Measurements from ENCODE around the gene MSRB3. TPM values are rescaled to one million over a fixed set of nuclear protein-coding genes. Genes with fewer than 3 reads are reported as not detected.

MSRB3 gene
- total RNA-seq, 3 donors from 2014 or later (not counting 1 experiment from before 2014, with no cell fraction given), result 2.4 to 3.4 (median 3.1) TPM

- no peaks in the 10 kb centered on the region for H3K36me3 Mint-ChIP-seq
- 88% methylated on average over 5 of the region's 5 CpGs for WGBS (ENCODE audit: insufficient coverage)
- no peak for ATAC-seq
- H3K27ac Mint-ChIP-seq, result no peak overlapping the region
- no peak overlapping the region for H3K4me3 Mint-ChIP-seq
- Histone ChIP-seq H3K27ac (ENCODE audit: low read length) (no peak overlapping the region), H3K9me3 (ENCODE audit: control insufficient read depth, insufficient read depth, low read length) (no peaks in the 10 kb centered on the region), H3K36me3 (ENCODE audit: control insufficient read depth, insufficient read depth, low read length) (no peaks in the 10 kb centered on the region), H3K4me1 (ENCODE audit: control insufficient read depth, insufficient read depth, low read length) (no peaks in the 10 kb centered on the region), H3K27me3 (ENCODE audit: control insufficient read depth, insufficient read depth, low read length) (peaks cover 3% of the 10 kb centered on the region), H3K4me3 (ENCODE audit: low read length) (no peak overlapping the region)
- no peak for DNase-seq
- intact Hi-C loops (cut with micrococcal nuclease), result no loop called here
- H3K9me3 Mint-ChIP-seq, result no peaks in the 10 kb centered on the region
- no peak for TF ChIP-seq CTCF (IDR thresholded peaks at IDR 0.05)
- H3K27me3 Mint-ChIP-seq (ENCODE audit: low read depth in 2 of 2), result peaks cover 0 to 3% of the 10 kb centered on the region in 2 donors
- H3K4me1 Mint-ChIP-seq, result no peaks in the 10 kb centered on the region
These were observed 44.6 kb downstream of the MSRB3 start for GRCh38 chr12:65323070-65323469.

DNA sequence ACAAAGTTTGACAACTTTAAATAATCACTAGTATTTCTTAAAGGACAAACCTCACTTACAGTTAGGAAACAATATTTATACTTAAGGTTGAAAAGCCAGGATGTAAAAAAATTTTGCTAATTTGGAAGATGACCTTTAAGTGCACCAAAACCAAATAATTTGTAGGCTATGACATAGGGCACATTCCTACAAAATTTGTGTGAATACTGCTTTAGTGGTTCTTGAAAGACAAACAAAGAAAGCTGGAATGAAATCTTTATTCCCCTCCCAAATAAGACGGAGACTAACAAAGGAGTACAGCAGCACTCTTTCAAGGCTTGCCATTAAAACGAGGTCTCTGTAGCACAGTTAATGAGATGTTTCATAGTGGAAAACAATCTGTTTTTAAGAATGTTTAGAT, 45.6 kb downstream of the MSRB3 start:
- WGBS (ENCODE audit: insufficient coverage), result no CpG with 5 or more reads among the region's 2 CpGs
- no peaks in the 10 kb centered on the region for H3K36me3 Mint-ChIP-seq
- H3K4me1 Mint-ChIP-seq, result no peaks in the 10 kb centered on the region
- intact Hi-C loops (cut with micrococcal nuclease), result no loop called here
- Histone ChIP-seq H3K4me1 (ENCODE audit: control insufficient read depth, insufficient read depth, low read length) (no peaks in the 10 kb centered on the region), H3K27ac (ENCODE audit: low read length) (no peak overlapping the region), H3K9me3 (ENCODE audit: control insufficient read depth, insufficient read depth, low read length) (no peaks in the 10 kb centered on the region), H3K36me3 (ENCODE audit: control insufficient read depth, insufficient read depth, low read length) (no peaks in the 10 kb centered on the region), H3K4me3 (ENCODE audit: low read length) (no peak overlapping the region), H3K27me3 (ENCODE audit: control insufficient read depth, insufficient read depth, low read length) (peaks cover 3% of the 10 kb centered on the region)
- no peak for TF ChIP-seq CTCF (IDR thresholded peaks at IDR 0.05)
- H3K9me3 Mint-ChIP-seq, result no peaks in the 10 kb centered on the region
- H3K27ac Mint-ChIP-seq, result no peak overlapping the region
- DNase-seq, result no peak
- no peak for ATAC-seq
- H3K27me3 Mint-ChIP-seq (ENCODE audit: low read depth in 2 of 2), result peaks cover 0 to 3% of the 10 kb centered on the region in 2 donors
- no peak overlapping the region for H3K4me3 Mint-ChIP-seq

GRCh38 chr12:65324551-65324950, 46.1 kb downstream of the MSRB3 start:
- DNase-seq, result no peak

More at GRCh38 chr12:65324551-65324950, 46.1 kb downstream of the MSRB3 start:
- Mint-ChIP-seq H3K36me3 (no peaks in the 10 kb centered on the region), H3K9me3 (no peaks in the 10 kb centered on the region), H3K4me3 (no peak overlapping the region), H3K4me1 (no peaks in the 10 kb centered on the region), H3K27ac (no peak overlapping the region), H3K27me3 (ENCODE audit: low read depth in 2 of 2) (peaks cover 0 to 3% of the 10 kb centered on the region in 2 donors)
- no peaks in the 10 kb centered on the region for H3K36me3 ChIP-seq (ENCODE audit: control insufficient read depth, insufficient read depth, low read length)
- H3K27me3 ChIP-seq (ENCODE audit: control insufficient read depth, insufficient read depth, low read length), result peaks cover 3% of the 10 kb centered on the region
- H3K4me3 ChIP-seq (ENCODE audit: low read length), result no peak overlapping the region
- H3K4me1 ChIP-seq (ENCODE audit: control insufficient read depth, insufficient read depth, low read length), result no peaks in the 10 kb centered on the region
- H3K9me3 ChIP-seq (ENCODE audit: control insufficient read depth, insufficient read depth, low read length), result no peaks in the 10 kb centered on the region
- WGBS (ENCODE audit: insufficient coverage), result 53% methylated on average over 2 of the region's 3 CpGs
- intact Hi-C loops (cut with micrococcal nuclease), result no loop called here
- ATAC-seq, result no peak
- no peak for TF ChIP-seq CTCF (IDR thresholded peaks at IDR 0.05)
- H3K27ac ChIP-seq (ENCODE audit: low read length), result no peak overlapping the region

All from natural killer cell (primary cell).